ENCODE measurements around the gene BACH2.

- TF ChIP-seq POLR2AphosphoS5 (IDR thresholded peaks at IDR 0.05), result no peak
- no peak for TF ChIP-seq CTCF (IDR thresholded peaks at IDR 0.05)
- no peak for TF ChIP-seq POLR2A (IDR thresholded peaks at IDR 0.05)
- TF ChIP-seq EP300 (IDR thresholded peaks at IDR 0.05), result no peak
Measured at GRCh38 chr6:90074161-90074850, 222.3 kb downstream of the BACH2 start.

Data from stomach (tissue), 4 donors.